Cortex of kidney (tissue), 1 donor: Measurements from ENCODE around the gene CSF2.

Source experiments
- DNase-seq: peaks from one replicate; lab custom pipeline; 2025; lab: John Stamatoyannopoulos, UW

The CSF2 gene

GRCh38 chr5:132067941-132068808, 5.4 kb upstream of the CSF2 start:
- no peak for DNase-seq

- no peak for DNase-seq
These were observed 4.0 kb upstream of the CSF2 start for GRCh38 chr5:132069561-132069960.

- no peak for DNase-seq
These were observed 3.6 kb upstream of the CSF2 start for GRCh38 chr5:132069994-132070393.

GRCh38 chr5:132070460-132071337, 2.9 kb upstream of the CSF2 start:
- no peak for DNase-seq

GRCh38 chr5:132071338-132071707, 2.3 kb upstream of the CSF2 start:
- DNase-seq = no peak

GRCh38 chr5:132072070-132072469, 1.5 kb upstream of the CSF2 start:
- DNase-seq = no peak

- no peak for DNase-seq
These were observed 1.1 kb upstream of the CSF2 start for GRCh38 chr5:132072528-132072927.

- no peak for DNase-seq
These were observed 642 bp downstream of the CSF2 start for GRCh38 chr5:132074091-132074771.

GRCh38 chr5:132074772-132075718, 1.5 kb downstream of the CSF2 start:
- no peak for DNase-seq

- no peak for DNase-seq
These were observed 2.1 kb downstream of the CSF2 start for GRCh38 chr5:132075719-132076077.

- no peak for DNase-seq
These were observed 2.7 kb downstream of the CSF2 start for GRCh38 chr5:132076202-132076830.

- DNase-seq = no peak
These were observed 3.4 kb downstream of the CSF2 start for GRCh38 chr5:132076983-132077382.

- DNase-seq = no peak
These were observed 5.5 kb downstream of the CSF2 start for GRCh38 chr5:132079081-132079480.

- DNase-seq = no peak
These were observed 6.0 kb downstream of the CSF2 start for GRCh38 chr5:132079619-132080018.

GRCh38 chr5:132080595-132080994, 7.0 kb downstream of the CSF2 start:
- DNase-seq = no peak

- no peak for DNase-seq
These were observed 7.9 kb downstream of the CSF2 start for GRCh38 chr5:132081458-132081857.

- no peak for DNase-seq
These were observed 8.9 kb downstream of the CSF2 start for GRCh38 chr5:132082329-132083023.

GRCh38 chr5:132083071-132083678, 9.6 kb downstream of the CSF2 start:
- no peak for DNase-seq

- no peak for DNase-seq
These were observed 12.1 kb downstream of the CSF2 start for GRCh38 chr5:132085686-132086085.

- DNase-seq = no peak
These were observed 12.7 kb downstream of the CSF2 start for GRCh38 chr5:132086277-132086794.
